Activated B cell treated with CpG ODN at 0.5 μM for 24 hours (primary cell): ENCODE measurements around the gene FAHD2A. TPM values are rescaled to one million over a fixed set of nuclear protein-coding genes. Genes with fewer than 3 reads are reported as not detected.

Source experiments
- ATAC-seq: fragments of 200-7000 bp; cut with Tn5 transposase; one replicate; pipeline ENCODE4 v1.10.0; 2021; ENCODE audit warnings: low read depth, mild to moderate bottlenecking, moderate library complexity
- CTCF ChIA-PET: fragments of 350-600 bp; sonication (Branson Sonifier 250); formaldehyde crosslinking; loops from one replicate; lab custom pipeline; 2021; ENCODE audit warnings: antibody characterized with exemption; lab: Charles Lee
- POLR2A ChIA-PET: fragments of 350-600 bp; sonication (Branson Sonifier 250); formaldehyde crosslinking; loops from one replicate; lab custom pipeline; 2021; ENCODE audit warnings: antibody characterized with exemption; lab: Charles Lee
- DNase-seq: peaks from one replicate; pipeline ENCODE4 v3.0.0; 2022
- H3K27ac Mint-ChIP-seq: one replicate; pipeline ENCODE4 v1.8.0; 2020; ENCODE audit warnings: mixed read lengths
- H3K27me3 Mint-ChIP-seq: one replicate; pipeline ENCODE4 v1.8.0; 2021; ENCODE audit warnings: mixed read lengths
- H3K36me3 Mint-ChIP-seq: one replicate; pipeline ENCODE4 v1.8.0; 2021; ENCODE audit warnings: low read depth, mixed read lengths
- H3K4me1 Mint-ChIP-seq: one replicate; pipeline ENCODE4 v1.8.0; 2021; ENCODE audit warnings: mixed read lengths
- H3K4me3 Mint-ChIP-seq: one replicate; pipeline ENCODE4 v1.8.0; 2020; ENCODE audit warnings: mild to moderate bottlenecking, mixed read lengths
- H3K9me3 Mint-ChIP-seq: one replicate; pipeline ENCODE4 v1.8.0; 2020; ENCODE audit warnings: mixed read lengths
- CTCF ChIP-seq: fragments of 200-600 bp; IDR thresholded peaks from one replicate; pipeline ENCODE4 v1.8.0; 2022; ENCODE audit warnings: antibody characterized with exemption, mild to moderate bottlenecking
- intact Hi-C: fragments of 100-400 bp; cut with micrococcal nuclease; formaldehyde crosslinking; loops from one replicate; pipeline ENCODE4 v1.15.1; 2024
- total RNA-seq: library from RNA; stranded (reverse); gene quantifications from 2 replicates; pipeline ENCODE4 v1.2.3, GENCODE V29; 2022

The FAHD2A gene
- total RNA-seq, 1 donor from 2014 or later, result 23.4 TPM

GRCh38 chr2:95372845-95373244 is 29.7 kb upstream of the FAHD2A start:
- no peak for TF ChIP-seq CTCF
- H3K9me3 Mint-ChIP-seq, result peaks cover 9% of the 10 kb centered on the region
- CTCF ChIA-PET, result no interaction called here

GRCh38 chr2:95374029-95374428 is 28.5 kb upstream of the FAHD2A start:
- POLR2A ChIA-PET, result no interaction called here
- no peak for ATAC-seq
- Mint-ChIP-seq H3K4me3 (no peak overlapping the region), H3K4me1 (no peaks in the 10 kb centered on the region), H3K27ac (no peak overlapping the region), H3K27me3 (peaks cover 8% of the 10 kb centered on the region), H3K36me3 (no peaks in the 10 kb centered on the region), H3K9me3 (peaks cover 9% of the 10 kb centered on the region)
- CTCF ChIA-PET, result no interaction called here
- intact Hi-C loops, result no loop called here
- no peak for TF ChIP-seq CTCF
- no peak for DNase-seq

More at GRCh38 chr2:95372845-95373244, 29.7 kb upstream of the FAHD2A start:
- POLR2A ChIA-PET, result no interaction called here
- ATAC-seq (no peak), DNase-seq (no peak)
- peaks cover 8% of the 10 kb centered on the region for H3K27me3 Mint-ChIP-seq
- no peak overlapping the region for H3K27ac Mint-ChIP-seq
- H3K4me1 Mint-ChIP-seq, result no peaks in the 10 kb centered on the region
- intact Hi-C loops, result no loop called here
- H3K36me3 Mint-ChIP-seq, result no peaks in the 10 kb centered on the region
- no peak overlapping the region for H3K4me3 Mint-ChIP-seq

- H3K4me1 Mint-ChIP-seq, result no peaks in the 10 kb centered on the region
- H3K27ac Mint-ChIP-seq, result no peak overlapping the region
- no peak overlapping the region for H3K4me3 Mint-ChIP-seq
- ChIA-PET CTCF (no interaction called here), POLR2A (no interaction called here)
- intact Hi-C loops, result no loop called here
- TF ChIP-seq CTCF, result no peak
- ATAC-seq (no peak), DNase-seq (no peak)
- H3K27me3 Mint-ChIP-seq, result peaks cover 8% of the 10 kb centered on the region
- H3K9me3 Mint-ChIP-seq, result peaks cover 9% of the 10 kb centered on the region
- no peaks in the 10 kb centered on the region for H3K36me3 Mint-ChIP-seq
Observed at GRCh38 chr2:95374451-95374920, 28.0 kb upstream of the FAHD2A start.

GRCh38 chr2:95374921-95375471 is 27.5 kb upstream of the FAHD2A start:
- ChIA-PET CTCF (no interaction called here), POLR2A (no interaction called here)
- TF ChIP-seq CTCF, result no peak
- Mint-ChIP-seq H3K9me3 (peaks cover 9% of the 10 kb centered on the region), H3K27ac (no peak overlapping the region), H3K4me1 (no peaks in the 10 kb centered on the region), H3K4me3 (no peak overlapping the region), H3K36me3 (no peaks in the 10 kb centered on the region), H3K27me3 (peaks cover 8% of the 10 kb centered on the region)
- ATAC-seq, result no peak
- no peak for DNase-seq
- intact Hi-C loops, result no loop called here

- Mint-ChIP-seq H3K36me3 (no peaks in the 10 kb centered on the region), H3K9me3 (peaks cover 4% of the 10 kb centered on the region), H3K27me3 (peaks cover 8% of the 10 kb centered on the region), H3K4me3 (no peak overlapping the region), H3K4me1 (no peaks in the 10 kb centered on the region), H3K27ac (no peak overlapping the region)
- intact Hi-C loops, result no loop called here
- DNase-seq (no peak), ATAC-seq (no peak)
- ChIA-PET CTCF (no interaction called here), POLR2A (no interaction called here)
- TF ChIP-seq CTCF, result no peak
Observed at GRCh38 chr2:95375532-95376150, 26.9 kb upstream of the FAHD2A start.
